SU-DHL-6 (cell line): ENCODE results near the gene RAET1G.
A peak's percentile ranks its signal among the peaks of the same experiment; 100 is the strongest.

Experiments
- H2AFZ ChIP-seq: fragments of 200-600 bp; sonication (generic); 2 replicates; pipeline ENCODE4 v1.6.1; 2014; ENCODE audit warnings: low read depth, mild to moderate bottlenecking, moderate library complexity, mixed read lengths, antibody characterized with exemption, low read length; ENCODE audit not compliant: severe bottlenecking
- H3F3A ChIP-seq: fragments of 200-600 bp; shearing (Covaris generic); 2 replicates; pipeline ENCODE4 v1.6.0; 2016; ENCODE audit warnings: antibody characterized with exemption, mild to moderate bottlenecking; ENCODE audit not compliant: insufficient read depth
- H3K27ac ChIP-seq: fragments of 200-600 bp; sonication (generic); 2 replicates; pipeline ENCODE4 v1.5.1; 2016; ENCODE audit warnings: low read depth, mild to moderate bottlenecking, low read length, moderate library complexity, mixed read lengths
- H3K27me3 ChIP-seq: fragments of 200-600 bp; sonication (generic), shearing (Covaris generic); 2 replicates; pipeline ENCODE4 v1.6.0; 2014; ENCODE audit warnings: mild to moderate bottlenecking, low read length
- H3K36me3 ChIP-seq: fragments of 200-600 bp; sonication (generic); 2 replicates; pipeline ENCODE4 v1.6.1; 2014; ENCODE audit warnings: mild to moderate bottlenecking, low read length, mixed read lengths
- H3K4me2 ChIP-seq: fragments of 300-600, 200-600 bp; shearing (Covaris generic), sonication (generic); 2 replicates; pipeline ENCODE4 v1.6.0; 2014; ENCODE audit warnings: low read length, low read depth, mild to moderate bottlenecking; ENCODE audit not compliant: poor library complexity, severe bottlenecking
- H3K4me3 ChIP-seq: fragments of 200-600 bp; sonication (generic); 2 replicates; pipeline ENCODE4 v1.5.1; 2014; ENCODE audit warnings: antibody characterized with exemption, low read length, mild to moderate bottlenecking, mixed read lengths; ENCODE audit not compliant: insufficient read depth, poor library complexity, severe bottlenecking
- H3K79me2 ChIP-seq: fragments of 200-600 bp; sonication (generic); 2 replicates; pipeline ENCODE4 v1.6.1; 2014; ENCODE audit warnings: mild to moderate bottlenecking, low read length, moderate library complexity; ENCODE audit not compliant: insufficient read depth
- H3K9ac ChIP-seq: fragments of 200-600 bp; sonication (generic); 2 replicates; pipeline ENCODE4 v1.7.0; 2014; ENCODE audit warnings: mild to moderate bottlenecking, low read length
- H3K9me2 ChIP-seq: fragments of 200-600 bp; sonication (generic); replicated peaks from 2 replicates; pipeline ENCODE4 v1.6.1; 2014; ENCODE audit warnings: low read length; ENCODE audit not compliant: insufficient read depth
- H3K9me3 ChIP-seq: fragments of 200-600 bp; sonication (generic); 2 replicates; pipeline ENCODE4 v1.6.1; 2014; ENCODE audit warnings: low read length, mixed read lengths; ENCODE audit not compliant: insufficient read depth
- H4K20me1 ChIP-seq: fragments of 200-600 bp; sonication (generic); 2 replicates; pipeline ENCODE4 v1.6.1; 2014; ENCODE audit warnings: low read depth, mild to moderate bottlenecking, antibody characterized with exemption, low read length, moderate library complexity, mixed read lengths
- EZH2phosphoT487 ChIP-seq: fragments of 200-600 bp; sonication (generic), shearing (Covaris generic); conservative IDR thresholded peaks from 2 replicates; pipeline ENCODE4 v1.6.1; 2018; ENCODE audit warnings: mild to moderate bottlenecking, antibody characterized with exemption, low read length, moderate library complexity, mixed read lengths
- TF ChIP-seq, protein P1 (sequence below): fragments of 200-600 bp; sonication (generic); IDR thresholded peaks from one replicate; pipeline ENCODE4 v1.5.1; 2017; ENCODE audit warnings: antibody characterized with exemption, mild to moderate bottlenecking, low read length, moderate library complexity; ENCODE audit not compliant: insufficient read depth, poor library complexity, severe bottlenecking

RAET1G gene

DNA sequence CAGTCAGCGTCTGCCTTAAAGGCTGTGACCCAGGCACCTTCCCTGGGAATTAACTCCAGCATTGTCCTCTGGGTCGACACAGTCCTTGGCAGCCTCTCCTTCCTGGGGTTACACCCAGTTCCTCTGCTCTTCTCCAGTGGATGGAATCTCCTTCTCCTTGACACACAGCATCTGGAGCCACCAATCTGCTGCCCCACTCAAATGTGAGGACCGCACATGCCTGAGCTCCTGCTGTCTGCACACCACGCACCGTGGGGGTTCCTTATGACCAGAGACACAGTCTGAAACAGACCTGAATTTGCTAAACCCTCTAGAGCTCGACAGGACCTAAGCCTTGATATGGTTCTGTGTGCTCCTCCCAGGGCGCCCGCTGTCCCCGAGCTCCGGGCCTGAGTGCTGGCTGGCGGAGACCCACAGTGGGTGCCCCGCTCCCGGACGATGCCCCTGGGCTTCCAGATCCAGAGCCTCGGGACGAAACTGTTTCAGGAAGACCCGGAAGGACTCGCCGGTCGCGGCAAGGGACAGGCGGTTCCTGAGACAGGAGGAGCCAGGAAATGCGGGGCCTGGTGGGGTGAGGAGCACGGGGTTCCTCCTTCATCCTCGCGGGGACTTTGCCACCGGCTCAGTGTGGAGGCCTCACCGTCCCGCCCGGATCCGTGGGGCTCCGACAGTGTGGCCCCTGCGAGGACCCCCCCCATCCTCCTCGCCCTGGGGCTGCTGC, 2.5 kb upstream of the RAET1G start:
- Histone ChIP-seq H3K79me2 (no peaks in the 10 kb centered on the region), H3K4me2 (peak overlapping the region; percentile 41), H3K9ac (no peak overlapping the region), H3K27me3 (no peaks in the 10 kb centered on the region), H3F3A (no peaks in the 10 kb centered on the region), H3K9me3 (no peaks in the 10 kb centered on the region), H3K9me2 (no peaks in the 10 kb centered on the region), H4K20me1 (no peaks in the 10 kb centered on the region), H2AFZ (peak overlapping the region; percentile 1), H3K4me3 (no peak overlapping the region), H3K36me3 (no peaks in the 10 kb centered on the region), H3K27ac (no peak overlapping the region)
- no peak for TF ChIP-seq EZH2phosphoT487
- TF ChIP-seq, protein P1, sequence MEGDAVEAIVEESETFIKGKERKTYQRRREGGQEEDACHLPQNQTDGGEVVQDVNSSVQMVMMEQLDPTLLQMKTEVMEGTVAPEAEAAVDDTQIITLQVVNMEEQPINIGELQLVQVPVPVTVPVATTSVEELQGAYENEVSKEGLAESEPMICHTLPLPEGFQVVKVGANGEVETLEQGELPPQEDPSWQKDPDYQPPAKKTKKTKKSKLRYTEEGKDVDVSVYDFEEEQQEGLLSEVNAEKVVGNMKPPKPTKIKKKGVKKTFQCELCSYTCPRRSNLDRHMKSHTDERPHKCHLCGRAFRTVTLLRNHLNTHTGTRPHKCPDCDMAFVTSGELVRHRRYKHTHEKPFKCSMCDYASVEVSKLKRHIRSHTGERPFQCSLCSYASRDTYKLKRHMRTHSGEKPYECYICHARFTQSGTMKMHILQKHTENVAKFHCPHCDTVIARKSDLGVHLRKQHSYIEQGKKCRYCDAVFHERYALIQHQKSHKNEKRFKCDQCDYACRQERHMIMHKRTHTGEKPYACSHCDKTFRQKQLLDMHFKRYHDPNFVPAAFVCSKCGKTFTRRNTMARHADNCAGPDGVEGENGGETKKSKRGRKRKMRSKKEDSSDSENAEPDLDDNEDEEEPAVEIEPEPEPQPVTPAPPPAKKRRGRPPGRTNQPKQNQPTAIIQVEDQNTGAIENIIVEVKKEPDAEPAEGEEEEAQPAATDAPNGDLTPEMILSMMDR: no peak

DNA sequence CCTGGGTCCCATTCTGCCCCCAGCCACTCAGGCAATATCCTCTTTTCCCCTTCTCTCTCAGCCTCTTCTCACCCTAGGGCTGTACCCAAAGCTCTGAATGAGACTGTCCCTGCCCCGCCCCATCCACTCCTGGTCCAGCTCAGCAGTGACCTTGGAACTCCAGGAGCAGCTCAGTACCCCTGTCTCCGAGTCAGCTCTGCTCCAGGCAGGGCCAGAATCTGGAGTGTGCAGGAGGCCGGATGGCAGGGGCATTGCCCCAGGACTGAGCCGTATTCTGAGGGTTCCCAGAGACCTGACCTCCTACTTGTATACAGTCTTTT, 2.0 kb upstream of the RAET1G start:
- H3K27me3 ChIP-seq: no peaks in the 10 kb centered on the region
- H3K9me3 ChIP-seq: no peaks in the 10 kb centered on the region
- no peaks in the 10 kb centered on the region for H3K79me2 ChIP-seq
- H4K20me1 ChIP-seq: no peaks in the 10 kb centered on the region
- no peak overlapping the region for H2AFZ ChIP-seq
- no peak overlapping the region for H3K4me2 ChIP-seq
- no peaks in the 10 kb centered on the region for H3K36me3 ChIP-seq
- no peaks in the 10 kb centered on the region for H3F3A ChIP-seq
- TF ChIP-seq, protein P1: no peak
- TF ChIP-seq EZH2phosphoT487: no peak
- H3K9me2 ChIP-seq: no peaks in the 10 kb centered on the region
- no peak overlapping the region for H3K9ac ChIP-seq
- H3K4me3 ChIP-seq: no peak overlapping the region
- no peak overlapping the region for H3K27ac ChIP-seq

DNA sequence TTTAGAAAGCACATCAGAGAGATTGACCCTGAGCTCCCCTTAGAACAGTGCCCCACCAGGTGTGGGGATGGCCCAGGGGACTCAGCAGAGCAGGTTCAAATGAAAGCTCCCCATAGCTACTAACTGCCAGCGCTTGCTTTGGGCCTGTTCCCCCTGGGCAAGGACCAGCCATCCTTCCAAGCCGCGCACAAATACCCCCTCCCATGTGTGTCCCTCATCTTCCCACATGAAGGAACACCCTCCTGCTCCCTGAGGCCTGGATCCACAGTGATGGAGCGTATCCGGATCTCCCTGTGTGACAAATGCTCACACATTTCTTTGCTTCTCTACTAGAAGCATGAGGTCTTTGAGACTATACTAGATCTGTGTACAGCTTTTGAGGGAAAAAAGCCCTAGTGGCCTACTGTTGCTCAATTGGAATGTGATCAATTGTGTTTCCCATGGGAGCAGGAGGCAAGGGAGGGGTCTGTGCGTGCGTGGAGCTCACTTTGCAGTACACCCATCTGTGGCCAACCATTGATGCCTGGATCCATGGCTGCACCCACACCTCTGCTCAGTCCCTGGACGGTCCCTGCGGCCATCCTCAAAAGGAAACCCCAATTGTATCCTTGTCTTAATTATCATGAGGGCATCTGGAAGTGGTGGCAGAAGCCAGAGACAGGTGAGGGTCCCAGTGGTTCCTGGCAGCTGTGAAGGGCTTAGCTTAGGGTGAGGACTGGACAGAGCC, 1.4 kb upstream of the RAET1G start:
- no peak overlapping the region for H3K27ac ChIP-seq
- H3K4me2 ChIP-seq: no peak overlapping the region
- no peaks in the 10 kb centered on the region for H3F3A ChIP-seq
- H3K9me3 ChIP-seq: no peaks in the 10 kb centered on the region
- no peaks in the 10 kb centered on the region for H3K36me3 ChIP-seq
- no peaks in the 10 kb centered on the region for H3K27me3 ChIP-seq
- no peaks in the 10 kb centered on the region for H3K79me2 ChIP-seq
- no peaks in the 10 kb centered on the region for H4K20me1 ChIP-seq
- no peak for TF ChIP-seq EZH2phosphoT487
- TF ChIP-seq, protein P1: no peak
- no peak overlapping the region for H3K9ac ChIP-seq
- H3K9me2 ChIP-seq: no peaks in the 10 kb centered on the region
- no peak overlapping the region for H3K4me3 ChIP-seq
- H2AFZ ChIP-seq: no peak overlapping the region
